Epithelial cell of esophagus (primary cell): ENCODE data around the gene DFFA.

Source experiments
- DNase-seq: peaks from one replicate; pipeline ENCODE4 v3.0.0; 2010; ENCODE audit warnings: low read depth
- H3K4me3 ChIP-seq: 2 replicates; pipeline ENCODE4 v1.5.1; 2011; ENCODE audit warnings: mild to moderate bottlenecking, low read length, control low read depth
- TF ChIP-seq, protein P1 (sequence below): IDR thresholded peaks from 2 replicates; pipeline ENCODE4 v1.5.1; 2011; ENCODE audit warnings: low read depth, mild to moderate bottlenecking, low read length, control low read depth, inconsistent platforms; ENCODE audit not compliant: insufficient read depth; ENCODE audit errors: missing control alignments

Gene DFFA

DNA sequence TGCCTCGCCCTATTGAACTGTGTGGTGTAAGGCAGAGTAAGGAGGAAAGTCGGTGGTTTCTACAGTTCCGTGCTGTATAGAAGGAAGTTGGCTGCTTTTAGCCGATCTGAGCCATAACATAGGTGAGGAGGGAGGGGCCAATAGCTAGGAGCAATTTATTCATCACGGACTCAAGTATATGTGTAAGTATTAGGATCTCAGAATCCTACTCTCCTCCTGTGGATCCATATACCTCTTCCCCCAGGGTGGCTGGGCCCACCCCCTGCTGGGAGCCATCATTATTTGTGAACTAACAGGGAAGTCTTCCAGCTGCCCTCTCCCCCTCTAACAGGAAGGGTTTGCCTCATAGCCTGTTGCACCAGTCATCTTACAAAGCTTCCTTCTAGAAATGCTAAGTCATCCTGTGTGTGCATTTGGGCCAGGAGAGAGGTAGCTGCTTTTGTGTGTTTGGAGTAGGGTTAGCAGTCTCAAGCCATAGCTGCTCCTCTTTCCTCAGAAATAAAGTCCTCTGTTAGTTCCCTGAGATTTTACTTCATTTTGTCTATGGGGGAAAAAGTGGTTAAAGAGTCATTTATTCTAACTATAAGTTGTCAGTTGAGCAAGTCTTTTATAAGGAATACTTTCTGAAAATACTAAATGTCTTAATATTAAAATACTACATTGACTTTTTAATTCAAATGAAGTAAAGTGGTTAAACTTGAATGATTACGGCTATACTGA lies 57.0 kb downstream of the DFFA start:
- H3K4me3 ChIP-seq = no peak overlapping the region
- DNase-seq = peak; percentile 80
- TF ChIP-seq, protein P1, sequence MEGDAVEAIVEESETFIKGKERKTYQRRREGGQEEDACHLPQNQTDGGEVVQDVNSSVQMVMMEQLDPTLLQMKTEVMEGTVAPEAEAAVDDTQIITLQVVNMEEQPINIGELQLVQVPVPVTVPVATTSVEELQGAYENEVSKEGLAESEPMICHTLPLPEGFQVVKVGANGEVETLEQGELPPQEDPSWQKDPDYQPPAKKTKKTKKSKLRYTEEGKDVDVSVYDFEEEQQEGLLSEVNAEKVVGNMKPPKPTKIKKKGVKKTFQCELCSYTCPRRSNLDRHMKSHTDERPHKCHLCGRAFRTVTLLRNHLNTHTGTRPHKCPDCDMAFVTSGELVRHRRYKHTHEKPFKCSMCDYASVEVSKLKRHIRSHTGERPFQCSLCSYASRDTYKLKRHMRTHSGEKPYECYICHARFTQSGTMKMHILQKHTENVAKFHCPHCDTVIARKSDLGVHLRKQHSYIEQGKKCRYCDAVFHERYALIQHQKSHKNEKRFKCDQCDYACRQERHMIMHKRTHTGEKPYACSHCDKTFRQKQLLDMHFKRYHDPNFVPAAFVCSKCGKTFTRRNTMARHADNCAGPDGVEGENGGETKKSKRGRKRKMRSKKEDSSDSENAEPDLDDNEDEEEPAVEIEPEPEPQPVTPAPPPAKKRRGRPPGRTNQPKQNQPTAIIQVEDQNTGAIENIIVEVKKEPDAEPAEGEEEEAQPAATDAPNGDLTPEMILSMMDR = no peak

GRCh38 chr1:10407201-10407600 lies 65.1 kb downstream of the DFFA start:
- TF ChIP-seq, protein P1 = no peak
- DNase-seq = no peak
- H3K4me3 ChIP-seq = no peak overlapping the region
